Stimulated activated CD8-positive, alpha-beta memory T cell treated with anti-CD3 and anti-CD28 coated beads, Interleukin-2, amount 100 ng/mL, for 48 hours (primary cell): ENCODE data around the gene GREB1L.
"Not testable (repeated sequence)": the region's sequence is repeated elsewhere in the genome, so short reads cannot be mapped to it uniquely, and the experiment has no call there.

Experiments used
- DNase-seq, 2 donors: peaks; one replicate each; pipeline ENCODE4 v3.0.0-alpha.2; 2020; ENCODE audit warnings: low read depth in 2 of 2

GREB1L gene

DNA sequence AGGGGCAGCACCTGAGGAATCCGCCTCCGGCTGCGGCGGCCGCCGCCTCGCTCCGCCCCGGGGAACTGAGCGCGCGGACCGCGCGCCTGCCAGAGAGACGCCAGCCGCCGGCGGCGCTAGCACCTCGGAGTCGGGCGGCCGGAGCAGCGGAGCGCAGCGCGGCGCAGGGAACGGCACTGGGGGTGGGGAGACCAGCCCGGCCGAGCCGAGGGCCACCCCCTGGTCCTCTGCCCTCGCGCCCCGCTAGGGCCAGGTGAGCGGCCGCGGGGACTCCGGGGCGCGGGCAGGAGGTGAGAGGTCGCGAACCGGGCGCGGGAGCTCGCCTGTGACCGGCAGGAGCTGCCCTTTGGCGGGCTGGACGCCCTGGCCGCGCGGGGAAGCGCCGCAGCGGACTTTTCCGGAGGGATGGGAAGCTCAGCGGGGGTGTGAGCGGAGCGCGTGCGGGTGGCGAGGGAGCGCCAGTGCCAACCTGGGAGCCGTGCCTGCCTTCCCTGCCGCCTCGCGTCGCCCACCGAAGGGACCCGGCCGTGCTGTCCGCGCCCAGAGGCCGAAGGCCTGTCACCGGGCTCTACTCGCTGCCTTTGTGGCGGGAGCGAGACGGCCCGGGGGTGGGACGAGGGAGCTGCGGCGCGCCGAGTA lies at the start of gene GREB1L:
Gene GREB1L, plus strand, starts transcription at position 92 of the 639 bp plus-strand sequence. CDS start 141,287 bp downstream, outside the sequence.
- DNase-seq, result peak in 1 of 2 donors; percentile 13

DNA sequence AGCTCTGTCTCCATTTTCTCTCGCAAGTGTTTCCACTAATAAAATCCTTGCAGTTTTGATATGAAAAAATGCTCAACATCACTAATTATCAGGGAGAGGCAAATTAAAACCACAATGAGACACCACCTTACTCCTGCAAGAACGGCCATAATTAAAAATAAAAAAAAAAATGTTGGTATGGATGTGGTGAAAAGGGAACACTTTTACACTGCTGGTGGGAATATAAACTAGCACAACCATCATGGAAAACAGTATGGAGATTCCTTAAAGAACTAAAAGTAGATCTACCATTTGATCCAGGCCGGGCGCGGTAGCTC lies 49.8 kb upstream of the GREB1L start:
- no peak for DNase-seq

DNA sequence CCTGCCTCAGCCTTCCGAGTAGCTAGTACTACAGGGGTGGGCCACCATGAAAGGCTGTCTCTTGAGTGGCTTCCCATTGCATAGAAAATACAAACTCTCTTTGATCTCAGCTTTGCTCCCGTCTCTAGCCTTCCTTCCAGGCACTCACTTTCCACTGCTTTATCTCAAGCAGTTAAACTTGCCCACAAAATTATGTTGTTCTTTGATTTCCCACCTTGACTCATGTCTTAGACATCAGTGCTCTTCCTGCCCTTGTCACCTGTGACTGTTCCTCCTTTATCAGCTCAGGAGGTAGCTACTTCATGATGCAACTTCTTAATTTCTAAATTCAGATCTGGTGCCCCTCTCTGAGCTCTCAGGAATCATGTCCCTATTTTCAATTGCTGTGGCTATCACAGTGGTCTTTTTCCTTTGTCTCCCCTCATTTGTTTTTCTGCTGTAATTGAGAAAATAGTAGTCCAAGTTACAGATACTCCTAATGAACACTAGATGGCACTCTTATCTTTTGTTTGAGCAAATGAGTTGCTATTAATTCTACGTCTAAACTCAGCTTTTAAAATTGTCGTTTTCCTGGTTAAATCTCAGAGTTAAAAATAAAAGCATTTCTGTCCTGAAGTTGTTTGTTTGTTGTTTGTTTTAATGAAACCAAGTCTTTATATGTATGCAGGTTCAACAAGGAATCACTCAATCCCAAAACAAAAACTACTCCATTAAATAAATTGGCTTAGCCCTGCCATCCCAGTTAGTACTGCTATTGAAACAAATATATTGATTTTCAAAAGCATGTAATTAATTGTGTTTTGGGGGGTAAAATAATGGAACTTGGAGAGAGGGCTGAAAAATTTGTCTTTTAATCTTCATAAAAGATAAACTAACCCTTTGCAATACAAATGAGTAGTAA lies 46.9 kb upstream of the GREB1L start:
- no peak for DNase-seq

DNA sequence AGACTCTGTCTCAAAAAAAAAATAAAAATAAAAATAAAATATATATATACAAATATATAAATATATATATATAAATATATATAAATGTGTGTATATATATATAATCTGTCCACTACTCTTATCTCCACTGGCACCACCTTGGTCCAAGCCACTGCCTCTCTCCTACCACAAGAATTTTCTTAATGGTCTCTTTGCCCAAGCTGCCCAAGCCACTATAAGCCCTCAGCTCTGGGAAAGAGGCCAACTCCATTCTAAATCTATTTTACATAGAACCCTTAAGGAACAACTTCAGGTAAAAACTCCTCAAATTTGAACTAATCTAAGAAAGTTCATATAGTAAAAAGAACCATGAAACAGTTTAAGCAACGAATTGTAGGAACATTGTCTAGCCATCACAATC lies 45.6 kb upstream of the GREB1L start:
- no peak for DNase-seq

DNA sequence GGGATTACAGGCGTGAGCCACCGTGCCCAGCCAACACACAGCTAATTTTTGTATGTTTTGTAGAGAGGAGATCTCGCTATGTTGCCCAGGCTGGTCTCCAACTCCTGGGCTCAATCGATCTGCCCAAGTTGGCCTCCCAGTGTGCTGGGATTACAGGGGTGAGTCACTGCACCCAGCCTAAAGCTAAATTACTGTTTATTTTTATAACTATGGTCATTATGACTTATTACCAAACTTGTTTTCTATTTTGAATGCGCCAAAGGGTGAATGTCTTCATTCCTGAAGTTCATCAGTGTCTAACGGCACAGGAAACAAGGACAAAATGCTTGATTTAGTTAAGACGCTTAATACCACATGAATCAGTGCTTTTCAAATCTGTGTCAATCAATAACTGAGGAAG lies 38.9 kb upstream of the GREB1L start:
- DNase-seq, result no peak

DNA sequence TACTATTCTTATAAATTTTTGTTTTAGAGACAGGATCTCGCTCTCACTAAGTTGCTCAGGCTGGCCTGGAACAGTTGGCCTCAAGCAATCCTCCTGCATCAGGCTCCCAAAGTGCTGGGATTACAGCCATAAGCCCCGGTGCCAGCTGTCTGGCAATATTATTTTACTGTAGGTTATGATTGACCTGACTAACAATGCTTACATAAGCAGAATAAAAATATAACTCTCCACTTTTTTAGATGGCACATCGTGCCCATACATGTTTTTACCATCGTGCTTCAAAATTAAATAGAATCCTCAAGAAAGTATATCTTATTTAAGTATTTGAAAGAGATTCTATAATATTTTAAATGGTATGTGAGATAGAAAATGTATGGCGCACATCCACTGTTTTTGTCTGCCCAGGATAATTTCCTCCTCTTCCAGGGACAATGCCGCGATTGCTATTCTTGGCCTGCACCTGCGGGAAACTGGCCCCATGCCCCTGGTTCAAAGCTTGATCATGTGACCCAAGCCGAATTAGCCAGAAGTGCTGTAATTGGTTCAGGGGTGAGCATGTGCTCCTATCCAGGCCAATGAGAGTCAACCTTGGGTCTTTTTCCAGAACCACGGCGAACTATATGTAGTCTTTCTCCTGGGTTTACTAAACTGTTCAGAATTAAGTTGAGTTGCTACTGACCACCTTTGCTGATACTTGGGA lies 38.3 kb upstream of the GREB1L start:
- DNase-seq, result no peak

DNA sequence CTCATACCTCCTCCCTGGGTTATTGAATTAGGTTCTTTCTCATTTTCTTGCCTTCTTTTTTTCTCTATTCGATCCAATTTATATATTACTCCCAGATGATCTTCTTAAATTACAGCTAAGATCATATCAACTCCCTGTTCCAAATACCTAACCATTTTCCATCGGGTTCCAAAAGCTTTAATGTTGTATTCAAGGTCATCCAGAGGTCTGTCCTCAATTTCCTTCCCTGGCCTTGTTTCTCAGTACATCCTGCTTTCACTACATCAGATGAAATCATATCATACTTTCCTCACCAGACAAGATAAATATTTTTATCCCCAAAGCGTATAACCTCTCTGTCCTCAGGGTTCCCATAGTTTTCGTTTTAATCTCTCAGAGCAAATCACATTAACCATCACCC lies 36.3 kb upstream of the GREB1L start:
- DNase-seq, result no peak

DNA sequence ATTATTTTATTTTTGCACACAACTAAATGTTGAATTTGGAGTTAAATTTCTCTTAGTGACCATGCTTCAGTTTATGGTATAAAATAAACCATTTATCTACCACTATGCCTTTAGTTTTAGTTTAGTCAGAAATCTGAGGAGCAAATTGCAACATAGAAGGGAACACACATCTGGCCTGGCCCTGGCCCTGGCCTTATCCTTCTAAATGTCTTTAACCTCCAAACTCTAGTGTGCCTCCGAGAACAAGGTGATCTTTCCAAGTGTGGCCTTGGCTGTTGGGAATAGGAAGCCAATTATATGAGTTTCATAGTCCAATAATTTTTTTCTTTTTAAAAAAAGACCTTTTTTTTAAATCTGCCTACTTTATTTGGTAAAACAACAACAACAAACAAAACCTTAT lies 31.8 kb upstream of the GREB1L start:
- DNase-seq, result no peak

DNA sequence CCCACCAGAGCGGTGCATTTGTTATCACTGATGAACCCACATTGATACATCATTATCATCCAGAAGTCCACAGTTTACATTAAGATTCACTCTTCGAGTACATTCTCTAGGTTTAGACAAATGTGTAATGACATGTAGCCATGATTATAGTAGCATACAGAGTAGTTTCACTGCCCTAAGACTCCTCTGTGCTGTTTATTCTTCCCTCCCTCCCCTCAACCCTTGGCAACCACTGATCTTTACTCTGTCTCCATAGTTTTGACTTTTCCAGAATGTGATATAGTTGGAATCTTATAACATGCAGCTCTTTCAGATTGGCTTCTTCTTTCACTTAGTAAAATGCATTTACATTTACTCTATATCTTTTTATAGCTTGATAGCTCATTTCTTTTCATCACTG lies 31.2 kb upstream of the GREB1L start:
- no peak for DNase-seq

DNA sequence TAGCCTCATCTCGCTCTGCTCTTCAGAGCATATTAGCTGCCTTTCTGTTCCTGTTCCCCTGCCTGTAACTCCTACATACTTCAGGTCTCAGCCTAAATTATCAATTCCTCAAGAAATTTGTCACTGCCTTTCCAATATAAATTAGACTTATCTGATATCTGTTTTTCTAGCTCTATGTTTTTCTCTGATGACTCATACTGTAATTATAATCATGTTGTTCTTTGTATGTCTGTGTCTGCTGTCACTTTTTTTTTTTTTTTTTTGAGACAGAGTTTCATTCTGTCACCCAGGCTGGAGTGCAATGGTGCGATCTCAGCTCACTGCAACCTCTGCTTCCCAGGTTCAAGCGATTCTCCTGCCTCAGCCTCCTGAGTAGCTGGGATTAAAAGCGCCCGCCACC lies 27.6 kb upstream of the GREB1L start:
- not testable (repeated sequence) for DNase-seq

DNA sequence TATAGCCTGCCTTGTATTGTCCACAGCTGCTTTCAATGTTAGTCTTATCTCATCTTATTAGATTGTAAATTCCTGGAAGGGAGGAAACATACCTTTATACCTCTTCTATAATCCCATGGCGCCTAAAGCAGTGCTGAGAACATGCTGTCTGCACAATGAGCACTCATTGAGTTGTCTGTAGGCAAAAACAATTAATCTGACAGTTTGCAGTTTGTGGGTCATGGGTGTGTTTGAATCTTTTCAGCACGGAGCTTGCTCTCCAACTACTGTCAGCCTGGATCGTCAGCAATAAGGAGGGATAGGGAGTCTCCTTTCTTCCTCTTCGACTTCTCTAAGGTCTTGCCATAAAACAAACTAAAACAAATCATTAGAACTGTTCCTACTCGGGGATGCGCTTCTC lies 26.5 kb upstream of the GREB1L start:
- no peak for DNase-seq

DNA sequence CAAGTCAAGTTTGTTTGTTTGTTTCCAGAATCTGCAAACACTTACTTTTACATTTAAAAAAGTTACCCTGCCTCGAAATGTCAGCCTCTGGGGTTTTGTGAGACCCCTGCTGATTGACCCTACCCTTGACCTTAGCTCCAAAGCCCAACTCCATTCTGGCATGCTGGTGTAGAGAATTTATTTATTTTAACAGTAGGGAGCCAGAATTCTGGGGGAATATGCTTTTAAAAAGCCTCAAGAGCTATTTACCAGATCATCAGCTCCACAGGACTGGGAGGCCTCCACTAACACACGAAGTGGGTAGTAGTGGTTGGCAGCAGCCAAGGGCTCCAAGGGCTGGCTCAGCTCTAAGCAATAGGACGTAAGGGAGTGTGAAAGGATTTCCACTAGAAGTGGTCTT lies 23.2 kb upstream of the GREB1L start:
- DNase-seq, result no peak

DNA sequence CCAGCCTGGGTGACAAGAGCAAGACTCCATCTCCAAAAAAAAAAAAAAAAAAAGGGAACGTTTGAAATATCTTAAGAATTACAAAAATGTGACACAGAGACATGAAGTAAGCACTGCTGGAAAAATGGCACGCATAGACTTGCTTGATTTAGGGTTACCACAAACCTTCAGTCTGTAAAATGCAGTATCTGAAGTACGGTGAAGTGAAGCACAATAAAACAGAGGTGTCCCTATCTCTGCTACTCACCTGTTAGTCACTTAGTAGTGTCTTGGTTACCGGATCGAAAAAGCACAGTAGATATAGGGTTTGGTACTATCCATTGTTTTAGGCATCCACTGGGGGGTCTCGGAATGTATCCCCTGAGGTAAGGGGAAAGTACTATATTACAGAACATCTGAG lies 11.6 kb upstream of the GREB1L start:
- no peak for DNase-seq

DNA sequence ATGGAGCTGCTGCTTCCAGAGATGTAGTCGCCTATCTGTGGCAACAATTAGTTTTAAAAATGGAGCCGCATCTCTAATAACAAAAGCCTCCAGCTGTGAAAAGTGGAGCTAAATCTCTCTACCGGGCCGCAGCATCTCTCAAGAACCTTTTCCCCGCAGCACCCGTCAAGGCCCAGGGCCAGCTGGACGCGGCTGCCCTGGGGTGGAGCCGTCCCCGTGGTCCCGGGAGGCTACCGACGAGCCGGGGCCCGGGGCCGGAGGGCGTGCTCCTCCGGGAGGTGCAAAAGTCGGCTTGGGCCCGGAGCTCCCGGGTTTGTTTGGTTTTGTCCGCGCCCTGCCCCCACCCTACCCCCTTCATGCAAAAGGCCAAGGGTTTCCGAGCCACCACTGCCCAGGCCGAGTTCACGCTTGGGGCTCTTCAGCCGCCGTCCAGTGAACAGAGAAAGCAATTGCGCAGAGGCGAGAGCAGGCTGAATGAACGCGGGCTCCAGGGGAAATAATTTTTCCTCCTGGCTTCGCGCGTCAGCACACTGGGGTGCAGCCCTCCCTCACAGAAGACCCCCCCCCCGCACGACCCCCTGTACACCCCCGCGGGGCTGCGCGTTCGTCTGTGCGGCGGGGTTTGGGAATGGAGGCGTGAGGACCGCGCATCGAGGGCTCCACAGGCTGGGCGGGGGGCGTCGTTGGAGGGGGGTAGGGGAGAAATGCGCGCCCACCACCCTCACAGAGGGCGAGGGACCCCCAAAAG lies 557 bp upstream of the GREB1L start:
- no peak for DNase-seq

DNA sequence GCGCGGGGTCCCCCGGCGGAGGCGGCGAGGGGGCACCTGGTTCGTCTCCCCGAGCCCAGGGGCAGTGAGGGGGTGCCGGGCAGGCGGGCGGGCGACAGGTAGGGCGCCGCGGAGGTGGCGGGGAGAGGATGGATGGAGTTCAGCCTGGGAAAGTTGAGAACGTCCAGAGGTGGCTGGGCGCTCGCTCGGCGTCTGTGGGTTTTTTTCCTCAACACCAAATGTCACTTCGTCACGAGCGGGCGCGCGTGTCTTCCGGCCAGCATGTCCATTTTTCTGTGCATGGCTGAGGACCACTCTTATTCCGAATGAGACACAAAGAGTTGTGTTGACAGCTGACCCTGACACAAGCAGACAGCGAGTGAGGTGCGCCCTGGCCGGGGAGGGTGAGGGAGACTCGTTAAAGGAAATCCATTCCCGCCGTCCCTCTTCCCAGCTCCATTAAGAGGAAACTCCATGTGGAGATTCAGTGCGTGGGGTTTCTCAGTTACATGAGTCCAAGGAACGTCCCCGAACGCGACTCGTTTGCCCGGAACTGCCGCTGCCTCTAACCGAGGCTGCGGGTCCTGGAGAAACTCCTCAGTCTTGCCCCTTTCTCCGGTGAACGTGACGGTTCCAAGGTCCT lies 859 bp downstream of the GREB1L start:
- no peak for DNase-seq

DNA sequence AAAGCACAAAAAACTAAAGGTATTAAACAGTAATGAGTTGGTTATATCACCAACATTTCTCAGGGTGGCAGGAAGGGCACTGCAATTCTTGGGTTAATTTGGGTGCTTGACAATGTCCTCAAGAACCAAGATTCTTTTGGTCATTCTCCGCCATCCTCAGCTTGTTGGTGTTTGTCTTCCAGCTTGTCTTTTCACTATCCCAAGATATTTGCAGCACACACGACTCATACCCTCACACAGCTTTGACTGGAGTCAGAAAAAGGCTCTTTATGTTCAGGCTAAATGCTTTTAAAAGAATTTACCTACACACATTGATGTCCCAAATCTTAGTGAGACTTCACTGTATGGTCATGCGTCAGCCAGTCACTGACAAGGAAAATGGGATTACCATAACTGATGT lies 12.5 kb downstream of the GREB1L start:
- no peak for DNase-seq

DNA sequence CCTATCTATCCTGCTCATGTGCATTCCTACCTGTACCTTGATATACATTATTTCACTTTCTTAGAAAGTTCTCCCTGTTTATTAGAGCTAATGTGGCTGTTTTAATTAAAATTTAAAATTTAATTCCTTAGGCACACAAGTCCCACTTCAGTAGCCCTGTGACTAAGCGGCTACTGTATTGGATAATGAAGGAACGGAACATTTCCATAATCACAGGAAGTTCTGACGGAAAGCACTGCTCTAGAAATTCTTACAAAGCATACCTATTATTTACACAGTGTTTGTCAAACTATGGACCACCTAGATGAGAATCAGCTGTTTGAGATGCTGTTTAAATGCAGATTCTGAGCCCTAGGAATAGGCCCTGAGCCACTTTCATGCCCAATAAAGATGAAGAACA lies 13.2 kb downstream of the GREB1L start:
- no peak for DNase-seq

DNA sequence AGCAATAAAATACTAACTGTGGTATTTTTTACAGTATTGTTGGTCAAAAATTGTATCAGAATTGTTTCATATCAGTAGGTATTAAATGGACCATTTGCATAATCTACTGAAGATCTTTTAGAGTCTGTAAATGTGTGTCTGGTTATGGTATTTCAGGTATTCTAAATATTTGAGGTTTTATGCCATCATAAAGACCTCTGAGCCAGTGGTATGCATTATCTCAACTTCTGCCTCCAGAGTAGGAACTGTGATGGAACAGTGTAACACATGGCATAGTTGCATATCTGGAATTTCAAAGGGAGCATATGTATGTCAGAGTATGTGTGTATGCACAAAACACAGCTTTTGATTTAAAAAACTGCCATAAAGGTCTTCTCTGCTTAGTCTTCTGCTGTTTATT lies 15.4 kb downstream of the GREB1L start:
- no peak for DNase-seq

DNA sequence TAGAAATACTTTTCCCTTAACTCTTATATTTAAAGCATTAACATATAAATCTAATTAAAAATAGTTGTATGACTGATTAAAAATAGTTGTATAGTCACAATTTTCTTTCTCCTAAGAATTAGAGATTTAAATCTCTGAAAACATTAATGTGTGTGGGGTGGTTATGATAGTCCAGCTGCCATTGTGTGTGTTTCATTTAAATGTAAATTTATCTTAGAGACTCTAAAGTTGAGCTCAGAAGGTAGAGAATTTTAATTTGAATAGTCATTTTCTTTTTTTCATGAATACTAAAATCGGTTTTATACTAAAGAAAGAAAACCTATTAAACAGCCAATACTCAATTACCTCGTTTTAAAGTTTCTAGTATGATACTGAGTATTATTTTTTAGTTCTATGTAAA lies 18.6 kb downstream of the GREB1L start:
- DNase-seq, result no peak

DNA sequence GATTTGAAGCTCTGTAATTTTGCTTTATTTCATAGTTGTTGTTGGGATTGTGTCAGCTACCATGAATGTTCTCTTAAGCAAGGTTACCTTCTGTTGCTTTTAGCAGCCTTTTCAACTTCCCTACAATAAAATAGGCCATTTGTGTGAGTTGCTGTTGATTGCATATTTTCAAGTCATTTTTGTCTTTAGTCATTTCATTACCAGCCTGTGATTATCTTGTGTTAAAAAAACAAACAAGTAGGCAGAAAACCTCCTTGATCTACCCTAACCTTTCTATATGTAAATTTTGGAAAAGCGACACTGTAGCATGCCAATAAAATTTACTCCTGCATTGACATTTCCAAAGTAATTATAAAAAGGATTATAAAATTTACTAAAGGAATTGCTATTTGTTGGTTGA lies 19.3 kb downstream of the GREB1L start:
- DNase-seq, result no peak

DNA sequence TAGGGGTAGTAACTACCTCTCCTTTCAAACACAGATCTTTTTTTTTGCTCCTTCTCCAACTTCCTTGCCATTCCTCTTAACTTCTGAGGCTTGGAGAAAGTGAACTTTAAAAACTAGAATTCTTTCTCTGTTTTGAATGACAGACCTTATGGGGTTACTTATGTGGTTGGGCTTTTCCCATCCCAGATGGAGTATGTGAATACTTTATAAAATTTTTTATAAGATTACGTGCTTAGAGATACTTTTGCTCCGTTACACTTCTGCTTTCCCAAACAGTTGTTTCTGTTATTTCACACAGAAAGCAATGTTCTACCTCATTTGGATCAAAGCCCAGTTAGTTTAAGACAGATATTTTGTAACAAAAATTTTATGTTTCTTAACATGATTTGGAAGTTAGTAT lies 20.2 kb downstream of the GREB1L start:
- no peak for DNase-seq

DNA sequence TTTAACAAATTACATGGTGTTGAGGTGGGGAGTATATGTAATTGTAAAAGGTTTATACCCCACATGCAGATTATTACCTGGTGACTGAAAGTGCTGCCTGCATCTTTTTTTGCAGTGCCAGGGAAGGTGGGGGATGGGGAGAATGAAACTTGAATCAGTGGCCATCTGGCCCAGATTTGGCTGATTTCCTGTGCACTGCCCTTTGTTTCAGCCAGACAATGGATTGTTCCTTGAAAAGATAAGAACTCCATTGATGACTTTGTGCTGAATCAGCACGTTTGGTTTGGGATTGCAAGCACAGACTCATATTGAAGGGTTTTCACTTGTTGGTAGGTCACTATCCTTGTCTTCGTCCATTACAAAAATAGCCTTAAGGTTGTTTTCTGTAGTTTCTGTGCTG lies 20.9 kb downstream of the GREB1L start:
- DNase-seq, result no peak
